Liver (tissue), 9 donors: ENCODE measurements around the gene GAST. TPM values are rescaled to one million over a fixed set of nuclear protein-coding genes. Genes with fewer than 3 reads are reported as not detected.
"Not testable (repeated sequence)": the region's sequence is repeated elsewhere in the genome, so short reads cannot be mapped to it uniquely, and the experiment has no call there.

Source experiments
- DNase-seq: peaks from one replicate; pipeline ENCODE4 v3.0.0-alpha.2; 2017; ENCODE audit warnings: low spot score
- H3K27ac ChIP-seq, 2 donors: one replicate each; pipeline ENCODE4 v1.7.0; 2013; ENCODE audit warnings: inconsistent platforms in 2 of 2, low read length in 2 of 2, control low read depth in 1 of 2, low read depth in 1 of 2, mild to moderate bottlenecking in 1 of 2
- H3K27me3 ChIP-seq, 4 donors: one replicate each; pipeline versions ENCODE4 v1.6.1 to v1.7.0; 2013; ENCODE audit warnings: low read length in 3 of 4, inconsistent platforms in 1 of 4, mild to moderate bottlenecking in 1 of 4, moderate library complexity in 1 of 4; ENCODE audit not compliant: control insufficient read depth in 4 of 4, insufficient read depth in 4 of 4
- H3K36me3 ChIP-seq, 4 donors: one replicate each; pipeline versions ENCODE4 v1.6.1 to v1.7.0; 2013; ENCODE audit warnings: low read length in 3 of 4, mild to moderate bottlenecking in 3 of 4, low read depth in 1 of 4, moderate library complexity in 1 of 4; ENCODE audit not compliant: control insufficient read depth in 4 of 4, insufficient read depth in 3 of 4
- H3K4me1 ChIP-seq, 4 donors: one replicate each; pipeline versions ENCODE4 v1.6.1 to v1.7.0; 2013; ENCODE audit warnings: low read length in 3 of 4, mild to moderate bottlenecking in 3 of 4, moderate library complexity in 1 of 4; ENCODE audit not compliant: control insufficient read depth in 4 of 4, insufficient read depth in 4 of 4
- H3K4me3 ChIP-seq, 3 donors: one replicate each; pipeline versions ENCODE4 v1.6.1 to v1.7.0; 2013; ENCODE audit warnings: low read length in 3 of 3, control low read depth in 1 of 3, low read depth in 1 of 3, mild to moderate bottlenecking in 1 of 3
- H3K9ac ChIP-seq, 2 donors: one replicate each; pipeline ENCODE4 v1.7.0; 2013; ENCODE audit warnings: low read length in 2 of 2, mild to moderate bottlenecking in 2 of 2, moderate library complexity in 2 of 2, control low read depth in 1 of 2, low read depth in 1 of 2
- H3K9me3 ChIP-seq, 4 donors: one replicate each; pipeline versions ENCODE4 v1.6.1 to v1.7.0; 2013; ENCODE audit warnings: low read length in 3 of 4; ENCODE audit not compliant: control insufficient read depth in 4 of 4
- ATF3 ChIP-seq: IDR thresholded peaks from 2 replicates; pipeline ENCODE4 v1.6.1; 2016; ENCODE audit warnings: antibody characterized with exemption
- EGR1 ChIP-seq, 2 donors: IDR thresholded peaks; 2 replicates each; pipeline ENCODE4 v1.6.1; 2016 to 2018; ENCODE audit warnings: antibody characterized with exemption in 2 of 2, low read depth in 2 of 2
- FOXA1 ChIP-seq: IDR thresholded peaks from 2 replicates; pipeline ENCODE4 v1.6.1; 2016; ENCODE audit warnings: antibody characterized with exemption
- HNF4A ChIP-seq, 2 donors: conservative IDR thresholded peaks; 2 replicates each; pipeline ENCODE4 v1.6.1; 2016; ENCODE audit warnings: antibody characterized with exemption in 2 of 2, mild to moderate bottlenecking in 2 of 2
- HNF4G ChIP-seq: IDR thresholded peaks from 2 replicates; pipeline ENCODE4 v1.6.1; 2016; ENCODE audit warnings: antibody characterized with exemption
- JUND ChIP-seq, 2 donors: IDR thresholded peaks; 2 replicates each; pipeline ENCODE4 v1.6.1; 2016; ENCODE audit warnings: antibody characterized with exemption in 2 of 2
- MAX ChIP-seq: IDR thresholded peaks from 2 replicates; pipeline ENCODE4 v1.6.1; 2016; ENCODE audit warnings: antibody characterized with exemption
- NR2F2 ChIP-seq: IDR thresholded peaks from 2 replicates; pipeline ENCODE4 v1.6.1; 2016; ENCODE audit warnings: antibody characterized with exemption
- RAD21 ChIP-seq, 2 donors: IDR thresholded peaks; 2 replicates each; pipeline ENCODE4 v1.6.1; 2016; ENCODE audit warnings: antibody characterized with exemption in 2 of 2, mild to moderate bottlenecking in 2 of 2
- RXRA ChIP-seq, 2 donors: IDR thresholded peaks; 2 replicates each; pipeline ENCODE4 v1.6.1; 2017 to 2018; ENCODE audit warnings: antibody characterized with exemption in 2 of 2, mild to moderate bottlenecking in 1 of 2
- SP1 ChIP-seq: IDR thresholded peaks from 2 replicates; pipeline ENCODE4 v1.6.1; 2018; ENCODE audit warnings: antibody characterized with exemption, mild to moderate bottlenecking
- YY1 ChIP-seq: IDR thresholded peaks from 2 replicates; pipeline ENCODE4 v1.6.1; 2016; ENCODE audit warnings: antibody characterized with exemption, mild to moderate bottlenecking
- WGBS: extraction: QIAGEN DNeasy Blood & Tissue Kit; methylation state at CpG from one replicate; pipeline ENCODE4 v1.1.7; 2013; 5-methylcytosine and 5-hydroxymethylcytosine counted together
- polyA plus RNA-seq, 2 donors: library from polyadenylated mRNA; stranded (reverse) in 1 of 2; unstranded in 1 of 2; fragments of 200-250 nt in 1 of 2; fragments of >200 nt in 1 of 2; fragmentation: Nextera tagmentation in 1 of 2; extraction: Ambion mirVana in 1 of 2; gene quantifications; one replicate each; pipeline versions ENCODE4 v1.2.1 to v1.2.3, GENCODE V29; 2013 to 2015
- total RNA-seq, 2 donors: library from RNA; depleted of rRNA; stranded (reverse); fragments of >200 nt; gene quantifications; one replicate each; pipeline ENCODE4 v1.2.3, GENCODE V29; 2014
- TF ChIP-seq, protein P1 (sequence below): fragments of 150-350 bp; IDR thresholded peaks from 2 replicates; pipeline ENCODE4 v1.5.1; 2017; ENCODE audit warnings: improper control_type of control experiment, low read depth, low read length; ENCODE audit not compliant: missing input control
- donor health status: healthy.
- donor health status: healthy.
- donor health status: healthy.
- donor health status: healthy.
- donor health status: healthy.

The GAST gene
- total and polyA plus RNA-seq, 4 donors: not detected

- no peak for DNase-seq
- Histone ChIP-seq H3K27ac (no peak overlapping the region), H3K4me3 (no peak overlapping the region), H3K9ac (no peak overlapping the region), H3K9me3 (no peaks in the 10 kb centered on the region), H3K27me3 (no peaks in the 10 kb centered on the region), H3K36me3 (no peaks in the 10 kb centered on the region), H3K4me1 (peaks cover 3 to 23% (median 9%) of the 10 kb centered on the region in 4 donors)
- WGBS: 56% methylated on average over 23 of the region's 23 CpGs
- TF ChIP-seq, protein P1, sequence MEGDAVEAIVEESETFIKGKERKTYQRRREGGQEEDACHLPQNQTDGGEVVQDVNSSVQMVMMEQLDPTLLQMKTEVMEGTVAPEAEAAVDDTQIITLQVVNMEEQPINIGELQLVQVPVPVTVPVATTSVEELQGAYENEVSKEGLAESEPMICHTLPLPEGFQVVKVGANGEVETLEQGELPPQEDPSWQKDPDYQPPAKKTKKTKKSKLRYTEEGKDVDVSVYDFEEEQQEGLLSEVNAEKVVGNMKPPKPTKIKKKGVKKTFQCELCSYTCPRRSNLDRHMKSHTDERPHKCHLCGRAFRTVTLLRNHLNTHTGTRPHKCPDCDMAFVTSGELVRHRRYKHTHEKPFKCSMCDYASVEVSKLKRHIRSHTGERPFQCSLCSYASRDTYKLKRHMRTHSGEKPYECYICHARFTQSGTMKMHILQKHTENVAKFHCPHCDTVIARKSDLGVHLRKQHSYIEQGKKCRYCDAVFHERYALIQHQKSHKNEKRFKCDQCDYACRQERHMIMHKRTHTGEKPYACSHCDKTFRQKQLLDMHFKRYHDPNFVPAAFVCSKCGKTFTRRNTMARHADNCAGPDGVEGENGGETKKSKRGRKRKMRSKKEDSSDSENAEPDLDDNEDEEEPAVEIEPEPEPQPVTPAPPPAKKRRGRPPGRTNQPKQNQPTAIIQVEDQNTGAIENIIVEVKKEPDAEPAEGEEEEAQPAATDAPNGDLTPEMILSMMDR: no peak
- TF ChIP-seq ATF3: no peak
- no peak for TF ChIP-seq SP1
- peak in 1 of 2 donors; percentile 6 for TF ChIP-seq RXRA (IDR thresholded peaks at IDR 0.05)
- TF ChIP-seq EGR1 (IDR thresholded peaks at IDR 0.05; ENCODE audit: low read depth in 2 of 2): no peak
These were observed 44.7 kb upstream of the GAST start for GRCh38 chr17:41667280-41668041.

GRCh38 chr17:41672153-41672552, 40.0 kb upstream of the GAST start:
- H3K9me3 ChIP-seq: no peaks in the 10 kb centered on the region
- TF ChIP-seq NR2F2 (no peak), MAX (no peak), RXRA (IDR thresholded peaks at IDR 0.05) (no peak), JUND (IDR thresholded peaks at IDR 0.05) (no peak), HNF4A (conservative IDR thresholded peaks at IDR 0.05) (no peak), SP1 (no peak), YY1 (no peak), HNF4G (no peak), RAD21 (IDR thresholded peaks at IDR 0.05) (no peak), FOXA1 (no peak)
- H3K4me1 ChIP-seq: peaks cover 0 to 15% (median 13%) of the 10 kb centered on the region in 4 donors
- no peaks in the 10 kb centered on the region for H3K27me3 ChIP-seq
- no peak for DNase-seq
- no peak overlapping the region for H3K4me3 ChIP-seq
- no peaks in the 10 kb centered on the region for H3K36me3 ChIP-seq
- 96% methylated on average over 7 of the region's 7 CpGs for WGBS
- H3K27ac ChIP-seq: no peak overlapping the region
- no peak overlapping the region for H3K9ac ChIP-seq

- not testable (repeated sequence) for H3K36me3 ChIP-seq, DNase-seq, H3K9ac ChIP-seq, H3K9me3 ChIP-seq, H3K27me3 ChIP-seq, H3K4me3 ChIP-seq
- Histone ChIP-seq H3K27ac (peak overlapping the region; percentile 17 to 42), H3K4me1 (peaks cover 2 to 13% (median 10%) of the 10 kb centered on the region in 4 donors)
- 63% methylated on average over 7 of the region's 7 CpGs for WGBS
These were observed 36.7 kb upstream of the GAST start for GRCh38 chr17:41675157-41676057.
